ENCODE measurements around the gene TTC7B. TPM values are rescaled to one million over a fixed set of nuclear protein-coding genes. Genes with fewer than 3 reads are reported as not detected.

Gene TTC7B
- total and polyA plus RNA-seq, 2 donors (not counting 1 experiment from before 2014, with no cell fraction given): 18.8 to 37.5 TPM

- H3K36me3 ChIP-seq (ENCODE audit: control insufficient read depth, insufficient read depth, low read length): no peaks in the 10 kb centered on the region
- TF ChIP-seq CTCF (conservative IDR thresholded peaks at IDR 0.05 in 1 of 2, IDR thresholded peaks at IDR 0.05 in 1 of 2; ENCODE audit: low read depth in 1 of 2, low read length in 2 of 2): no peak
- TF ChIP-seq EZH2 (IDR thresholded peaks at IDR 0.05; ENCODE audit: low read length, missing control alignments): no peak
- no peaks in the 10 kb centered on the region for H3K9me3 ChIP-seq (ENCODE audit: control insufficient read depth, insufficient read depth, low read depth, low read length)
- DNase-seq (ENCODE audit: low read depth in 2 of 2): no peak
- no peak overlapping the region for H3K4me3 ChIP-seq (replicated peaks in 1 of 4; ENCODE audit: control extremely low read depth in 1 of 4, insufficient read depth in 1 of 4, low read depth in 3 of 4, low read length in 4 of 4)
- H3K9ac ChIP-seq (ENCODE audit: insufficient read depth, low read length): no peak overlapping the region
- no peaks in the 10 kb centered on the region for H4K20me1 ChIP-seq (ENCODE audit: control insufficient read depth, extremely low read depth, insufficient read depth, low read length)
- H3K4me1 ChIP-seq (ENCODE audit: control insufficient read depth, extremely low read depth, insufficient read depth, low read length): peaks cover 4% of the 10 kb centered on the region
- H3K4me2 ChIP-seq (ENCODE audit: extremely low read depth, insufficient read depth, low read length): no peak overlapping the region
- H3K27me3 ChIP-seq (ENCODE audit: control insufficient read depth, insufficient read depth, low read length): no peaks in the 10 kb centered on the region
- peaks cover 6% of the 10 kb centered on the region for H3K79me2 ChIP-seq (ENCODE audit: control insufficient read depth, insufficient read depth, low read length)
- no peak overlapping the region for H3K27ac ChIP-seq (ENCODE audit: insufficient read depth, low read length)
- no peak overlapping the region for H2AFZ ChIP-seq (ENCODE audit: low read length)
Observed at GRCh38 chr14:90816681-90817436, 629 bp upstream of the TTC7B start.

GRCh38 chr14:90815572-90815821 is 733 bp downstream of the TTC7B start:
- H3K4me3 ChIP-seq (replicated peaks in 1 of 4; ENCODE audit: control extremely low read depth in 1 of 4, insufficient read depth in 1 of 4, low read depth in 3 of 4, low read length in 4 of 4): peak overlapping the region; percentile 55 to 91 (median 78)
- peak overlapping the region; percentile 57 for H2AFZ ChIP-seq (ENCODE audit: low read length)
- no peaks in the 10 kb centered on the region for H3K36me3 ChIP-seq (ENCODE audit: control insufficient read depth, insufficient read depth, low read length)
- H3K9me3 ChIP-seq (ENCODE audit: control insufficient read depth, insufficient read depth, low read depth, low read length): no peaks in the 10 kb centered on the region
- no peak overlapping the region for H3K27ac ChIP-seq (ENCODE audit: insufficient read depth, low read length)
- no peaks in the 10 kb centered on the region for H4K20me1 ChIP-seq (ENCODE audit: control insufficient read depth, extremely low read depth, insufficient read depth, low read length)
- TF ChIP-seq CTCF (conservative IDR thresholded peaks at IDR 0.05 in 1 of 2, IDR thresholded peaks at IDR 0.05 in 1 of 2; ENCODE audit: low read depth in 1 of 2, low read length in 2 of 2): no peak
- TF ChIP-seq EZH2 (IDR thresholded peaks at IDR 0.05; ENCODE audit: low read length, missing control alignments): no peak
- peaks cover 4% of the 10 kb centered on the region for H3K4me1 ChIP-seq (ENCODE audit: control insufficient read depth, extremely low read depth, insufficient read depth, low read length)
- H3K4me2 ChIP-seq (ENCODE audit: extremely low read depth, insufficient read depth, low read length): peak overlapping the region; percentile 96
- H3K27me3 ChIP-seq (ENCODE audit: control insufficient read depth, insufficient read depth, low read length): no peaks in the 10 kb centered on the region
- peak overlapping the region; percentile 66 for H3K9ac ChIP-seq (ENCODE audit: insufficient read depth, low read length)
- DNase-seq (ENCODE audit: low read depth in 2 of 2): no peak
- peaks cover 6% of the 10 kb centered on the region for H3K79me2 ChIP-seq (ENCODE audit: control insufficient read depth, insufficient read depth, low read length)

GRCh38 chr14:90814806-90815571 is 1.2 kb downstream of the TTC7B start:
- no peaks in the 10 kb centered on the region for H3K27me3 ChIP-seq (ENCODE audit: control insufficient read depth, insufficient read depth, low read length)

More at GRCh38 chr14:90814806-90815571, 1.2 kb downstream of the TTC7B start:
- Histone ChIP-seq H4K20me1 (ENCODE audit: control insufficient read depth, extremely low read depth, insufficient read depth, low read length) (no peaks in the 10 kb centered on the region), H3K4me3 (replicated peaks in 1 of 4; ENCODE audit: control extremely low read depth in 1 of 4, insufficient read depth in 1 of 4, low read depth in 3 of 4, low read length in 4 of 4) (peak overlapping the region; percentile 55 to 91 (median 78)), H3K9ac (ENCODE audit: insufficient read depth, low read length) (peak overlapping the region; percentile 66), H3K79me2 (ENCODE audit: control insufficient read depth, insufficient read depth, low read length) (peaks cover 6% of the 10 kb centered on the region), H2AFZ (ENCODE audit: low read length) (peak overlapping the region; percentile 57), H3K27ac (ENCODE audit: insufficient read depth, low read length) (no peak overlapping the region), H3K4me2 (ENCODE audit: extremely low read depth, insufficient read depth, low read length) (peak overlapping the region; percentile 96), H3K36me3 (ENCODE audit: control insufficient read depth, insufficient read depth, low read length) (no peaks in the 10 kb centered on the region), H3K4me1 (ENCODE audit: control insufficient read depth, extremely low read depth, insufficient read depth, low read length) (peaks cover 4% of the 10 kb centered on the region), H3K9me3 (ENCODE audit: control insufficient read depth, insufficient read depth, low read depth, low read length) (no peaks in the 10 kb centered on the region)
- no peak for DNase-seq (ENCODE audit: low read depth in 2 of 2)
- no peak for TF ChIP-seq CTCF (conservative IDR thresholded peaks at IDR 0.05 in 1 of 2, IDR thresholded peaks at IDR 0.05 in 1 of 2; ENCODE audit: low read depth in 1 of 2, low read length in 2 of 2)
- TF ChIP-seq EZH2 (IDR thresholded peaks at IDR 0.05; ENCODE audit: low read length, missing control alignments): no peak

All from fibroblast of lung (primary cell).